ENCODE measurements around the gene EXD1. TPM values are rescaled to one million over a fixed set of nuclear protein-coding genes. Genes with fewer than 3 reads are reported as not detected.

EXD1 gene
- polyA plus RNA-seq, 1 donor (not counting 4 experiments of a cell fraction or from before 2014, with no cell fraction given), result 0.16 TPM

DNA sequence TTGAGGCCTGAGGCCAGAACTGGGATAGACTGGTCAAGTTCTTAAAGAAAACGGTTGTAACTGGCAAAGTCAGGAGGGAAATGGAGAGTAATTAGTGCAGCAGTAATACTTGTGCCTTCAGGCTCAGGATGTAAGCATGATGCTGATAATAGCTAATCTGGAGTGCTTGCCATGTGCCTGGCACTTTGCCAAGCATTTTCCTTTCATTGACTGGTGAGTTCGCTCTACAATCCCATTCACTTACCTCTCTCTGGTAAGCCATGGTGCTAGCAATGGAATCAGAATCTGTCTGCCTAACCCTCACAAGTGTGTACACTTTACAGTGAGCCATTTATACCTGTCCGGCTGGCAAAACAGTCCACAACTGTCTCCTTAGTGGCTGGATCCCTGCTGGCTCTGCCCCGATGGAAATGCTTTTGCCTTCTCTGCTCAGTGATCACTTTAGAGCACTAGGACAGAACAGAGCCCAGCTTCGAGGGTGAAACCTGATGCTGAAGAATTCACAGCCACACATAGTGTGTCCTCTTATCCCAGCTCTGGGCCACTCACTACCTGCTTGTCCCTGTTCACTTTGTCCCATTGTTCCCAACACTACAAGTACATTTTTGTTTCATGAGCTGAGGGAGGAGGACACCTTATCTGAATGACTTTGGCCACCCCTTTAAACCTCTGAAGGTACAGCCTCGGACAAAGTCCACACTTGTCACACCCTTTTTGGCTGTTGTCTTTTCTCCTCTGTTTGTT lies 10.8 kb upstream of the EXD1 start:
- Histone ChIP-seq H3K27me3 (ENCODE audit: control insufficient read depth, extremely low read depth, insufficient read depth, low read length) (no peaks in the 10 kb centered on the region), H4K20me1 (ENCODE audit: control insufficient read depth, extremely low read depth, insufficient read depth, low read length) (no peaks in the 10 kb centered on the region), H3K9ac (ENCODE audit: control insufficient read depth, extremely low read depth, insufficient read depth, low read length) (no peak overlapping the region), H3K4me3 (ENCODE audit: control insufficient read depth in 2 of 3, extremely low read depth in 1 of 3, insufficient read depth in 2 of 3, low read depth in 1 of 3, low read length in 3 of 3) (no peak overlapping the region), H3K4me2 (ENCODE audit: control insufficient read depth, extremely low read depth, insufficient read depth, low read depth, low read length) (no peak overlapping the region), H3K79me2 (ENCODE audit: control insufficient read depth, insufficient read depth, low read length) (peaks cover 18% of the 10 kb centered on the region), H3K9me3 (ENCODE audit: control insufficient read depth, low read depth, low read length) (no peaks in the 10 kb centered on the region), H3K4me1 (ENCODE audit: control insufficient read depth, extremely low read depth, insufficient read depth, low read length) (peaks cover 3% of the 10 kb centered on the region), H2AFZ (ENCODE audit: control insufficient read depth, low read length) (no peak overlapping the region), H3K27ac (ENCODE audit: control insufficient read depth, insufficient read depth, low read length) (no peak overlapping the region), H3K9me1 (ENCODE audit: control insufficient read depth, extremely low read depth, insufficient read depth, low read length) (no peaks in the 10 kb centered on the region), H3K36me3 (ENCODE audit: control insufficient read depth in 2 of 2, extremely low read depth in 1 of 2, insufficient read depth in 2 of 2, low read length in 2 of 2) (peaks cover 5 to 10% of the 10 kb centered on the region in 2 experiments)
- FAIRE-seq (no peak), DNase-seq (ENCODE audit: low read depth, low spot score) (no peak)
- dilution Hi-C loops (cut with MboI; ENCODE audit: extremely low pct_ligation_motif_present, low sequenced_read_pairs), result no loop called here
- TF ChIP-seq, protein P1, sequence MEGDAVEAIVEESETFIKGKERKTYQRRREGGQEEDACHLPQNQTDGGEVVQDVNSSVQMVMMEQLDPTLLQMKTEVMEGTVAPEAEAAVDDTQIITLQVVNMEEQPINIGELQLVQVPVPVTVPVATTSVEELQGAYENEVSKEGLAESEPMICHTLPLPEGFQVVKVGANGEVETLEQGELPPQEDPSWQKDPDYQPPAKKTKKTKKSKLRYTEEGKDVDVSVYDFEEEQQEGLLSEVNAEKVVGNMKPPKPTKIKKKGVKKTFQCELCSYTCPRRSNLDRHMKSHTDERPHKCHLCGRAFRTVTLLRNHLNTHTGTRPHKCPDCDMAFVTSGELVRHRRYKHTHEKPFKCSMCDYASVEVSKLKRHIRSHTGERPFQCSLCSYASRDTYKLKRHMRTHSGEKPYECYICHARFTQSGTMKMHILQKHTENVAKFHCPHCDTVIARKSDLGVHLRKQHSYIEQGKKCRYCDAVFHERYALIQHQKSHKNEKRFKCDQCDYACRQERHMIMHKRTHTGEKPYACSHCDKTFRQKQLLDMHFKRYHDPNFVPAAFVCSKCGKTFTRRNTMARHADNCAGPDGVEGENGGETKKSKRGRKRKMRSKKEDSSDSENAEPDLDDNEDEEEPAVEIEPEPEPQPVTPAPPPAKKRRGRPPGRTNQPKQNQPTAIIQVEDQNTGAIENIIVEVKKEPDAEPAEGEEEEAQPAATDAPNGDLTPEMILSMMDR (optimal IDR thresholded peaks at IDR 0.05 in 1 of 3, IDR thresholded peaks at IDR 0.05 in 1 of 3, conservative IDR thresholded peaks at IDR 0.05 in 1 of 3; ENCODE audit: extremely low read depth in 1 of 3, insufficient read depth in 2 of 3, low read length in 3 of 3), result no peak
- no peak for TF ChIP-seq EZH2 (IDR thresholded peaks at IDR 0.05; ENCODE audit: low read length)

GRCh38 chr15:41238100-41238499 lies 7.5 kb upstream of the EXD1 start:
- Histone ChIP-seq H3K9me1 (ENCODE audit: control insufficient read depth, extremely low read depth, insufficient read depth, low read length) (no peaks in the 10 kb centered on the region), H3K27me3 (ENCODE audit: control insufficient read depth, extremely low read depth, insufficient read depth, low read length) (no peaks in the 10 kb centered on the region), H3K27ac (ENCODE audit: control insufficient read depth, insufficient read depth, low read length) (no peak overlapping the region), H3K4me1 (ENCODE audit: control insufficient read depth, extremely low read depth, insufficient read depth, low read length) (peaks cover 10% of the 10 kb centered on the region), H3K4me2 (ENCODE audit: control insufficient read depth, extremely low read depth, insufficient read depth, low read depth, low read length) (no peak overlapping the region), H3K36me3 (ENCODE audit: control insufficient read depth in 2 of 2, extremely low read depth in 1 of 2, insufficient read depth in 2 of 2, low read length in 2 of 2) (peaks cover 2 to 9% of the 10 kb centered on the region in 2 experiments), H4K20me1 (ENCODE audit: control insufficient read depth, extremely low read depth, insufficient read depth, low read length) (no peaks in the 10 kb centered on the region), H3K4me3 (ENCODE audit: control insufficient read depth in 2 of 3, extremely low read depth in 1 of 3, insufficient read depth in 2 of 3, low read depth in 1 of 3, low read length in 3 of 3) (no peak overlapping the region), H3K9me3 (ENCODE audit: control insufficient read depth, low read depth, low read length) (no peaks in the 10 kb centered on the region), H3K79me2 (ENCODE audit: control insufficient read depth, insufficient read depth, low read length) (peaks cover 41% of the 10 kb centered on the region), H3K9ac (ENCODE audit: control insufficient read depth, extremely low read depth, insufficient read depth, low read length) (no peak overlapping the region), H2AFZ (ENCODE audit: control insufficient read depth, low read length) (no peak overlapping the region)
- DNase-seq (ENCODE audit: low read depth, low spot score) (no peak), FAIRE-seq (no peak)
- TF ChIP-seq, protein P1 (optimal IDR thresholded peaks at IDR 0.05 in 1 of 3, IDR thresholded peaks at IDR 0.05 in 1 of 3, conservative IDR thresholded peaks at IDR 0.05 in 1 of 3; ENCODE audit: extremely low read depth in 1 of 3, insufficient read depth in 2 of 3, low read length in 3 of 3), result no peak
- no peak for TF ChIP-seq EZH2 (IDR thresholded peaks at IDR 0.05; ENCODE audit: low read length)
- dilution Hi-C loops (cut with MboI; ENCODE audit: extremely low pct_ligation_motif_present, low sequenced_read_pairs), result no loop called here

Data from keratinocyte (primary cell).